A549 (cell line): Measurements from ENCODE around the gene MAGEA10.

ENCODE experiments used
- MYC ChIP-seq: IDR thresholded peaks from 2 replicates; pipeline ENCODE4 v1.6.1; 2012; ENCODE audit warnings: mild to moderate bottlenecking, inconsistent platforms, low read length, improper control_type of control experiment, borderline replicate concordance
- RCOR1 ChIP-seq: fragments of 150-350 bp; IDR thresholded peaks from 2 replicates; pipeline ENCODE4 v1.6.1; 2014; ENCODE audit warnings: antibody characterized with exemption, low read length, low read depth
- TF ChIP-seq, protein P1 (sequence below): fragments of >200 bp; sonication (Bioruptor Twin); formaldehyde crosslinking; IDR thresholded peaks from 3 replicates; pipeline ENCODE4 v1.5.1; 2016
- TF ChIP-seq, protein P2 (sequence below): IDR thresholded peaks from 2 replicates; pipeline ENCODE4 v1.6.1; 2012; ENCODE audit warnings: low read depth, borderline replicate concordance

DNA sequence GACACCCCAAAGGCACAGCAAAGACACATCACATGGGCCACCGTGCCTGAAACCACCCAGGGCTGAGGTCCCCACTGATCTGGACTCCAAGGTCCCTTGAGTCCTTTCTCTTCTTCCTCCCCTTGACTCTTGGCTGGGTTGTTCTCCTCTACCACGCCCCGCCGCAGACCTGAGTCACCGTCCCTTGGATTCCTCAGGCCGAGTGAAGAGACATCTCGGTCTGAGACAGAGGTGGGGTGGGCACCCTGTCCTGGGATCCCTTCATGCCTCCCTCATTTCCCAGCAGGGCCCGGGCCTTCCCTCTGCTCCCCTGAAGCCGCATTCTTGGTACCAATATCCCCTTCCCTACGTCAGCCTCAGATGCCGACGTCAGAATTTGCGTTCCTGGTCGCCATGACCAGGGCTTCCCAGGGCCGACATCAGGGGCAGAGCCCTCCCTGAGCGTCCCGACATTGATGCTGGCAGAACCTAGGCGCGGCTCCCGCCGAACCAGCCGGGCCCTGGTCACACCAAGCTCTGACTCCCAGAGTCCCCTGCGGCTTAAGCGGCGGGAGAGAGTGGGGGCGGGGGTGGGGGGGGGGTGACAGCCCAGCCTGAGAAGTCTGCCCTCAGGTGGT lies 498 bp downstream of the MAGEA10 start:
- TF ChIP-seq MYC (no peak), RCOR1 (no peak)
- TF ChIP-seq, protein P1, sequence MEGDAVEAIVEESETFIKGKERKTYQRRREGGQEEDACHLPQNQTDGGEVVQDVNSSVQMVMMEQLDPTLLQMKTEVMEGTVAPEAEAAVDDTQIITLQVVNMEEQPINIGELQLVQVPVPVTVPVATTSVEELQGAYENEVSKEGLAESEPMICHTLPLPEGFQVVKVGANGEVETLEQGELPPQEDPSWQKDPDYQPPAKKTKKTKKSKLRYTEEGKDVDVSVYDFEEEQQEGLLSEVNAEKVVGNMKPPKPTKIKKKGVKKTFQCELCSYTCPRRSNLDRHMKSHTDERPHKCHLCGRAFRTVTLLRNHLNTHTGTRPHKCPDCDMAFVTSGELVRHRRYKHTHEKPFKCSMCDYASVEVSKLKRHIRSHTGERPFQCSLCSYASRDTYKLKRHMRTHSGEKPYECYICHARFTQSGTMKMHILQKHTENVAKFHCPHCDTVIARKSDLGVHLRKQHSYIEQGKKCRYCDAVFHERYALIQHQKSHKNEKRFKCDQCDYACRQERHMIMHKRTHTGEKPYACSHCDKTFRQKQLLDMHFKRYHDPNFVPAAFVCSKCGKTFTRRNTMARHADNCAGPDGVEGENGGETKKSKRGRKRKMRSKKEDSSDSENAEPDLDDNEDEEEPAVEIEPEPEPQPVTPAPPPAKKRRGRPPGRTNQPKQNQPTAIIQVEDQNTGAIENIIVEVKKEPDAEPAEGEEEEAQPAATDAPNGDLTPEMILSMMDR = no peak
- TF ChIP-seq, protein P2, sequence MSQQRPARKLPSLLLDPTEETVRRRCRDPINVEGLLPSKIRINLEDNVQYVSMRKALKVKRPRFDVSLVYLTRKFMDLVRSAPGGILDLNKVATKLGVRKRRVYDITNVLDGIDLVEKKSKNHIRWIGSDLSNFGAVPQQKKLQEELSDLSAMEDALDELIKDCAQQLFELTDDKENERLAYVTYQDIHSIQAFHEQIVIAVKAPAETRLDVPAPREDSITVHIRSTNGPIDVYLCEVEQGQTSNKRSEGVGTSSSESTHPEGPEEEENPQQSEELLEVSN = no peak
